Amygdala (tissue), 56 donors: ENCODE measurements around the gene RPL7A.
"Not testable (repeated sequence)": the region's sequence is repeated elsewhere in the genome, so short reads cannot be mapped to it uniquely, and the experiment has no call there.

Source experiments
- DNase-seq, 56 donors: peaks; one replicate each; lab custom pipeline; 2025; lab: John Stamatoyannopoulos, UW

The RPL7A gene

DNA sequence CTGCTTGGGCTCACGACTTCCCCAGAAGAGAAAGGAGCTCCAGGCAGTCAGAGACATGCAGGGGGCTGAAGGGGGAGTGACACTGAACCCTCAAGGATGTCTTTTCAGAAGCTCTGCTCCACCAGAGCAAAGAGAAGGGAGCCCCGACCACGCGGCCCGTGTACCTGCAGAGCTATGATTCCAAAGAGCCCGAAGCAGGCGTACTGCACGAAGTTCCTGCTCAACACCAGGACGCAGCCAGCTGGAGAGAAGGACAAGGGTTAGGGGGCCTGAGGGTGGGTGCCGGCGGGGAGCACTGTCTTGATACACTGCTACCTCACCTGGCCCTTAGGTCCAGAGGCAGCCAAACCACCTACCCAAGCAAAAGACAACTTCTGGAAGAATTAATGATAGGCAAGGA, 18.4 kb downstream of the RPL7A start:
- no peak for DNase-seq

DNA sequence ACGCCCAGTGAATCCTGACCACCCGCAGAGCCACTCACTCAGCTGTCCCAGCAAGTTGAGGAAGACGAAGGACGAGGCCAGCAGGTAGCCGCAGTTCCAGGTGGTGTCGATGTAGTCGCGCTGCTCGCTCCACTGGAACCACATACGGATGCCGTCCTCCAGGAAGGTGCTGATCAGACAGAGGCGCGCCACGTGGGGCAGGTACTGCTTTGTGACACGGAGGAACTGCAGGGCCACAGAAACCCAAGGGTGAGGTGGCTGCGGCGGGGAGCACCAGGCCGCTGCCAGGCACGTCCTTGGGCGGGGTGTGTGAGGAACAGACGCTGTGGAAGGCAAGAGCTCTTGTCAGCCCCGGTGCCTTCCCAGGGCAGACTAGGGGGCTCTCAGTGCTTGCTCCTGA, 19.2 kb downstream of the RPL7A start:
- no peak for DNase-seq

DNA sequence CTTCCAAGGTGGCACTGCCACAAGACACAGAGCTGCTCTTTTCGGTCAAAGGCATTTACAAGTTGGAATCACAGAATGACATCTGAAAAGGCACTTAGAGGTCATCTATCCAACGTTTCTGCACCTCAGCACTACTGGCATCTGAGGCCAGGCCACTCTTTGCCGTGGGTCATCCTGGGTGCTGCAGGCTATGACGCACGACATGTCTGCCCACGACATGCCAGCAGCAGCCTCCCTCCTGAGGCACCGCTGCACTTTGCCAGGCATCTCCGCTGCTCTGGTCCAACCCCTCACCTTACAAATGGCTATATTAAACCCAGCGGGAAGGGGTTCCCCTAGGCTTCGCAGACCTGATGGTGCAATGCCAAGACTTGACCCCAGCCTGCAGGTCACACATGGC, 19.8 kb downstream of the RPL7A start:
- DNase-seq: no peak

- DNase-seq: no peak
Observed at GRCh38 chr9:133368249-133368881, 20.3 kb downstream of the RPL7A start.

- DNase-seq: no peak
Observed at GRCh38 chr9:133369422-133369821, 21.4 kb downstream of the RPL7A start.

GRCh38 chr9:133369933-133370332, 21.9 kb downstream of the RPL7A start:
- no peak for DNase-seq

- DNase-seq: no peak
Observed at GRCh38 chr9:133370685-133371084, 22.7 kb downstream of the RPL7A start.

DNA sequence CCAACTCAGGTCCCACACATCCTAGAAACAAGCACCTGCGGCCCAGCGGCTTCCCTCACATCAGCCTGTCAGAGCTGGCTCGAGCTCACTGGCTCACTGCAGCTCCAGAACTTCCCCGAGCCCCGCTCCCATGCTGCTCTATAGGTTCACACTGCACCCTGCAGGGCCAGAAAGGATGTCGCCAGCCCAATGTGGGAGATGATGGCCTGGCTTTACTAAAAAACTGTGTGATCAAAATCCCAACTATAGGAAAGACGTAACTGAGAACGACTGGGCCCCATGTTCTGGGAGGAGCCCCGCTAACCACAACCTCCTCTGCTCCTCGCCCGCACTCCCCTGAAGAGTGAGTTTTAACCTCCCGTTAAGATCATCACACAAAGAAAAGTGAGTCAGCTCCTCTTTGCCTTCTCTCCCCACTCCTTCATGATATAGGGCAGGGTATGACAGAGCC, 23.3 kb downstream of the RPL7A start:
- no peak for DNase-seq

DNA sequence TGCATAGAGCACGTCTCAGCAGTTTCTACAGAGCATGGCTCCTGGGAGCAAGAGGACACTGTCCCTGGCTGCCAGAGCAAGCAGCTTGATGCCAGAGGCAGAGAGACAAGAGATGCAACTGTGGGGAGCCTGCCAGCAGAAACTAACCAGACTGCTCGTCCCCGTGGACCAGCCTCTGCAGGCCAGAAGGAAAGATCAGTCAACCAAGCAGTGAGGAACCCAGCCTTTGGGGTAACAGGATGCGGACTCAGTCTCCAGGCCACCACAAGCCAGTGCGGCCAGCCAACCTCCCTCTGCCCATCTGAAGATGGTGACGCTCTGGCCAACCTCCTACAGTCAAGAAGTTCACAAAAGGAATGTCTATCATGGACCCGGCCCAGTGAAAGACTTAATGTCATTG, 24.1 kb downstream of the RPL7A start:
- no peak for DNase-seq

DNA sequence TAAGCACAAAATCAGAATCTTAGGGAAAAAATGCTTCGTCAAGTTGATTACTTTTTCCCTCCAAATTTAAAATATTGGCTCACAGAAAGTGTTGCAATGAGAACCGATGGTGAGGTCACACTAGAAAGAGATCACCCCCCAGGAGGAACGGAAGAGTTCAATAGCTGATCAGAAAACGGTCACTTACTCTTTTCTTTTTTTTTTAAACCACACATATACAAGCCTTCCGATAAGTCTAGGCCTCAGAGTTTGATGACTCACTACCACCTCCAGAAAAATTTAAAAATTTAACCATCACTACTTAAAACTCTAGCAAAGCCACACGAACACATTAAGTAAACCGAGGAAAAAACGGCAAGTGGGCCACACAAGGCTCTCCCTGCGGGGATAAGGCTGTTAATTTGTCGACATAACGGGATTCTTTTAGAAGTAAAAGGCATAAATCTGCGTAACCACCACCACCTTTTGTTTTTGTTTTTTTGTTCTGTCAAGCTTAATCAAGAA, 26.6 kb downstream of the RPL7A start:
- DNase-seq: no peak

GRCh38 chr9:133375116-133375723, 27.2 kb downstream of the RPL7A start:
- no peak for DNase-seq

DNA sequence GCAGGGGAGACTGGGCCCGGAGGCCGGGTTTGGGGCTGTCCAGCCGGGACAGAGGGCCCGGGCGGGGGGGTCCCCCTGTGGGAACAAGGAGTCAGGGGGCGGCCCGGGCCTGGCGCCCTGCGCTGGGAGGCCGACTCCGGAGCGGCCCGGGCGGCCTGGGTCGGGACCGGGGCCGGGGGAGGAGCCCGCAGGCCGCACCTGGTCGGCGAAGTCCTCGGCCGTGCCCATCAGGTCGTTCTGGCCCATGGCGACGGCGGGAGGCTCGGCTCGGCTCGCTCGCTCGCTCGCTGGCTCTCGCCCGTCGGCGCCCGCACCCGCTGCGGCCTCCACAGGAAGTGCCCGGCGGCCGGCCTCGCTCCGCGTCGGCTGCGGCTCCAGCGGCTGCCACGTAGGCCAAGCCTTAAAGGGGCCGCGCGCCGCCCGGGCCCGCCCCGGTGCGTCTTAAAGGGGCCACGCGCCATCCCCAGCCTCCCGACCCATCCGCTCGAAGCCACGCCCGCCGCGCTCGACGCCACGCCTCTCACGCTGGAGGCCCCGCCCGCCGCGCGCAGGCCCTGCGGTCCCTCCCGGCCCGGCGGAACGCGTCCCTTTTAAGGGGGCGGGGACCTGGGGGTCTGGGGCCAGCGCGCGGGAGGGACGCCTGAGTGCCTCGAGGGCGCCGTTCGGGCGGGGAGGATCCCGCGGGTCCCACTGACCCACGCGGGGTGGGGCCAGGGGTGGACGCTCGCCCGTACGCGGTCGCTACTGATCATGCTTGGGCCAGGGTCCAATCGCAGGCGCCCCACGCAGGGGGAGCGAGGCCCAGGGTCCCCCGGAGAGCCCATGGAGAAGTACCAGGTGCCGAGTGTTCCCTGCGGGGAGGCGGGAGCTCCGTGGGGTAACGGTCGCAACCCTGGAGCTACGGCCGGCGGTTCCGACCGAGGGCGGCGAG, 28.0 kb downstream of the RPL7A start, which contains the start of the genes STKLD1 and SURF4:
TSS of gene STKLD1 (plus strand) at position 643 of the 931 bp plus-strand sequence. CDS start at position 751, 108 bp downstream.
TSS of gene SURF4 (minus strand) at position 337 of the 931 bp plus-strand sequence. CDS start at position 246, 91 bp downstream.
- DNase-seq: peak; percentile 32 to 98 (median 88)

DNA sequence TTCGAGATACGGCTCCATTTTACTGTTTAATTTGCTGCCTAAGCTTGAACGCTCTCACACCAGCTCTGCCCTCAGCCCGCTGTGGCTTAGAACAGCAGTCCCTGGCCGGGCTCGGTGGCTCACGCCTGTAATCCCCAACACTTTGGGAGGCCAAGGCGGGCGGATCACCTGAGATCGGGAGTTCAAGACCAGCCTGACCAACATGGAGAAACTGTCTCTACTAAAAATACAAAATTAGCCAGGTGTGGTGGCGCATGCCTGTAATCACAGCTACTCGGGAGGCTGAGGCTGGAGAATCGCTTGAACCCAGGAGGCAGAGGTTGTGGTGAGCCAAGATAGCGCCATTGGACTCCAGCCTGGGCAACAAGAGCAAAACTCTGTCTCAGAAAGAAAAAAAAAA, 29.3 kb downstream of the RPL7A start:
- DNase-seq: not testable (repeated sequence)

- no peak for DNase-seq
Observed at GRCh38 chr9:133377721-133378216, 29.8 kb downstream of the RPL7A start.

DNA sequence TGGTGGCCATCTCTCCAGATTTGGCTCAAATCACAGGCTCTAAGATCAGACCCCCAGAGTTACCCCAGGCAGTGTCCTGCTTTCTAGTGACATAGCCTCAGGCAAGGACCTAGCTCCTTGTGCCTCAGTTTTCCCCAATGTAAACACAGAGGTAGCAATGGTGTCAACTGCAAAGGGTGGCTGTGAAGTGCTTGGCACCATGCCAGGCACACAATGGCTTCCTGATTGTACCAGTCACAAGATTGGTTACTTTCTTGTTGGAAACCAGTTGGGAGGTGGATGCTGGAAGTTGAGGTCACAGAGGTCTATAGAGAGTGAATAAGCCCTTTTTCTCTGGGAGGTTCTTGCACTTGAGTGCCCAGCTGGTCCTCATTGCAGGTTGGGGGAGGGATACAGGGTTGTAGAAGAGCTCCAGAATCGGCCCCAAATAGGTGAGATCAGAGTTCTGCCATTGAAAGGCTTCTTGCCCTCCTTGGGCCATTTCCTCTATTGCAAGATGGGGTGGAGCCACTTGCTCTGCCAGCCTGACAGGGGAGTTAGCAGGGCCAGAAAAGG, 30.5 kb downstream of the RPL7A start:
- no peak for DNase-seq

DNA sequence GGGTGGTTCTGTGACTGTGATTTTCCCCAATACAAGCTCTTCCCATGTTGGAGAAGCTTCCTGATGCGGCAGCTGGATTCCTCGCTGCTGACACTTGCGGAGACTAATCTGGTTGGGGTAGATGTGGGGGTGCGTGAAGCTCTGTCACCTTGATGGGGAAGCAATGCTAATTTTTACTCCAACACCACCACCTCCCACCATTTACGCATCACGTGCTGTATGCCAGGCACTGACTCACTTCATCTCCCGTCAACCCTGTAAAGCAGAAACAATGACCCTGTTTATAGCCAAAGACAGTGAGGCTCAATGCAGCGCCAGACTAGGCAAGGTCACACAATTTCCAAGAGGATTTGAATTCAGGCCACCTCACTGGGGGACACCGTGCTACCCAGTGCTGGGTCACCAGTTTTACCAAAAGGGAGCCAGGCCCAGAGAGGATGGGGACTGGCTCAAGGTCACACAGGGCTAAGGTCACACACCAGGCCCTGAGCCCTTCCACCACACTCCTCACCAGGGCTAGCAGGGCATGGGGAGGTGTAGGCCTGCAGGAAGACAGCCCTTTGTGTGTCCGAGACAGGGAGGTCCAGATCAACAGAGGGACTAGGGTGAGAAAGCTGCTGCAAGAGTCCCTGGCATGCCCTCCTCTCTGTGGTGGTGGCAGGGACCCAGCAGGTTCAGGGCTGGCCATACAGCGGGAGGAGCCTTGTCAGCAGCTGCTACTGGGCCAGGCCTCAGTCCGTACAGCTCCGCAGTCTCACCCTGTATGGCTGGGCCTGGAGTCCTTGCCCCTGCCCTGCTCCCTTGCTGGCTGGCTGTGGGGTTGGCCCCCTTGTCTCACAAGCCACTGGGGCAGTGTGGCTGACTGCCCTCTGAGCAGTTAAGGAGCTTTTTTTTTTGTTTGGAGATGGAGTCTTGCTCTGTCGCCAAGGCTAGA, 31.4 kb downstream of the RPL7A start:
- DNase-seq: peak in 23 of 56 donors; percentile 10 to 60 (median 34)

DNA sequence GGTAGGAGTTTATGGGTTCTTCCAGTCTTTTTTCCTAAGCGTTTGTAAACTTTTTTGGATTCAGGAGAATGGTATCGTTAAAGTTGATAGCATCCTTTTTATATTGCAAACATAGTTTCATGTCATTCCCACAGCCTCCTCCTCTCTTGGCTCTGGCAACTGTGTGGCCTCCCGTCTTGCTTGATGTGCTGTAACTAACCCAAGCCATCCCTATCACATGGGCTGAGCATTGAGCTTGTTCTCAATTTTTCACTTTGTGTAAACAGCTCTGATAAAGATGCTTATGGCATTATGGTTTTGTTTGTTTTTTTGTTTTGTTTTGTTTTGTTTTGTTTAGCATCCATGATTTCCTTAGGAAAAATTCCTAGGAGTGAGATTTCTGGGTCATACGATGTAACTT, 32.7 kb downstream of the RPL7A start:
- DNase-seq: no peak

- DNase-seq: no peak
Observed at GRCh38 chr9:133382507-133383141, 34.6 kb downstream of the RPL7A start.

GRCh38 chr9:133383438-133383837, 35.4 kb downstream of the RPL7A start:
- no peak for DNase-seq
